ENCODE measurements around the gene GPR155. TPM values are rescaled to one million over a fixed set of nuclear protein-coding genes. Genes with fewer than 3 reads are reported as not detected.
"Not testable (repeated sequence)": the region's sequence is repeated elsewhere in the genome, so short reads cannot be mapped to it uniquely, and the experiment has no call there.

GPR155 gene
- total and polyA plus RNA-seq, 9 donors: 3.0 to 4.5 (median 3.7) TPM

DNA sequence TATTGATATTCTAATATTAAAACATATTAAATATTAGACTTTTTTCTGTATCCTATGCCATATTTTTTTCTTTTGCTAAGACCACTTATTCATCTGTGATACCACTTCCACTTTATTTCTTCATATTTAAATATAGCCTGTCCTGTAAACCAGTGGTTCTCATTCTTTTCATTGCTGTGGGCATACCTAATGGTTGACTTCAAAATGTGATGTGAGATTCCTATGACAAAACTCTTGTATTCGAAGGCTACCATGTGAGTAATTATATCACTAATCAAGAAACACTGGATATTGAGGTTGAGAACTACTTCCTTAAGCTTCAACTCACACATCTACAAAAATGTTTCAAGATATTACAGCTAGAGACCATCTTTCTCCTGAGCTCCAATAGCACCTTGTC lies 87.7 kb downstream of the GPR155 start:
- H3K9me3 ChIP-seq (replicated peaks; ENCODE audit: control insufficient read depth, low read depth, low read length): peaks cover 2% of the 10 kb centered on the region
- no peak for DNase-seq
- H3K27me3 ChIP-seq (ENCODE audit: control insufficient read depth, insufficient read depth, low read length): no peaks in the 10 kb centered on the region
- no peak overlapping the region for H3K4me3 ChIP-seq (ENCODE audit: low read length)
- peaks cover 7% of the 10 kb centered on the region for H3K4me1 ChIP-seq (ENCODE audit: control insufficient read depth, insufficient read depth, low read length)
- no CpG with 5 or more reads among the region's 1 CpG for WGBS (ENCODE audit: insufficient coverage)
- H3K27ac ChIP-seq (ENCODE audit: low read length): no peak overlapping the region
- peaks cover 6% of the 10 kb centered on the region for H3K36me3 ChIP-seq (ENCODE audit: control insufficient read depth, insufficient read depth, low read length)

DNA sequence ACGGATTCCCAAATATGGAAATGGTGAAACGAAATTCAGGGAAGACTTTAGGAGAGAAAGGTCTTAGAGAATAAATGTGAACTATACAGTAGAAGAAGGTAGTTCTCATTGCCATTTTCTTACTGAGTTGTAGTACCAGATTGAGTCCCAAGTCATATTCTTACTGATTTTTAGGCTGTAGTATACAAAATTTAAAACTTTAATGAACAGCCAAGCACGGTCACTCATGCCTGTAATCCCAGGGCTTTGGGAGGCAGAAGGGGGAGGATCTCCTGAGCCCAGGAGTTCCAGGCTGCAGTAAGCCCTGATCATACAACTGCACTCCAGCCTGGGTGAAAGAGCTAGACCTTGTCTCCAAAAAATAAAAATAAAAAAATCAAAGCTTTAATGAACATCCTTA lies 89.1 kb downstream of the GPR155 start:
- no peaks in the 10 kb centered on the region for H3K27me3 ChIP-seq (ENCODE audit: control insufficient read depth, insufficient read depth, low read length)
- no peak for DNase-seq
- 80% methylated on average over 1 of the region's 3 CpGs for WGBS (ENCODE audit: insufficient coverage)
- no peak overlapping the region for H3K27ac ChIP-seq (ENCODE audit: low read length)
- no peaks in the 10 kb centered on the region for H3K9me3 ChIP-seq (replicated peaks; ENCODE audit: control insufficient read depth, low read depth, low read length)
- H3K4me1 ChIP-seq (ENCODE audit: control insufficient read depth, insufficient read depth, low read length): peaks cover 7% of the 10 kb centered on the region
- H3K36me3 ChIP-seq (ENCODE audit: control insufficient read depth, insufficient read depth, low read length): peaks cover 4% of the 10 kb centered on the region
- no peak overlapping the region for H3K4me3 ChIP-seq (ENCODE audit: low read length)

DNA sequence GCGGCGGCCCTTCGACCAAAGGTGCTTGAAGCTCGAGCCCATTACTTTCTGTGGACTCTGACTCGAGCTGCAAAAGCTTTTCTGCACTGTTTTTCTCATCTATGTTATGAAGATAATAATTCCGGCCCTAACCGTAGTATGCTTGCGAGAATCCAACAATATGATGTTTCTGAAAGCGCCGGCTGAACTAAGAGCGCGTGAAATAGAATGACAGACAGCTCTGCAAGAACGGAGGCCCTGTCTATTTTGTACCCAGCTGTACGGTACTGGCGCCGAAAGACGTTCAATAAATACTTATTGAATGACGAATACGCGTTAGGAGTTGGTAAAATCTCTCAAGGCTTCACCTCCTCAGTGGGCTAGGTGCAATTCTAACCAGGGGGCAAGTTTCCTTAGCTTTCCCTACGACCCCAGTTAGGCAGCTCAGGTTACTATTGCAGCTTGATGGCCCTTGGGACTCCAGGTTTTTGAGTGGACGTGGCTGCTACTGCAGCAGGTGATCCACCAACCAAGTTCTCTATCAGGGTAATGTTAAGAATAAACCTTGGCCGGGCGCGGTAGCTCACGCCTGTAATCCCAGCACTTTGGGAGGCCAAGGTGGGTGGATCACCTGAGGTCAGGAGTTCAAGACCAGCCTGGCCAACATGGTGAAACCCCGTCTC lies 90.7 kb downstream of the GPR155 start:
- no peaks in the 10 kb centered on the region for H3K27me3 ChIP-seq (ENCODE audit: control insufficient read depth, insufficient read depth, low read length)
- H3K36me3 ChIP-seq (ENCODE audit: control insufficient read depth, insufficient read depth, low read length): peaks cover 4% of the 10 kb centered on the region
- DNase-seq: no peak
- H3K4me1 ChIP-seq (ENCODE audit: control insufficient read depth, insufficient read depth, low read length): peaks cover 7% of the 10 kb centered on the region
- H3K27ac ChIP-seq (ENCODE audit: low read length): peak overlapping the region; percentile 95
- WGBS (ENCODE audit: insufficient coverage): 0% methylated on average over 15 of the region's 27 CpGs
- no peaks in the 10 kb centered on the region for H3K9me3 ChIP-seq (replicated peaks; ENCODE audit: control insufficient read depth, low read depth, low read length)
- H3K4me3 ChIP-seq (ENCODE audit: low read length): peak overlapping the region; percentile 94

DNA sequence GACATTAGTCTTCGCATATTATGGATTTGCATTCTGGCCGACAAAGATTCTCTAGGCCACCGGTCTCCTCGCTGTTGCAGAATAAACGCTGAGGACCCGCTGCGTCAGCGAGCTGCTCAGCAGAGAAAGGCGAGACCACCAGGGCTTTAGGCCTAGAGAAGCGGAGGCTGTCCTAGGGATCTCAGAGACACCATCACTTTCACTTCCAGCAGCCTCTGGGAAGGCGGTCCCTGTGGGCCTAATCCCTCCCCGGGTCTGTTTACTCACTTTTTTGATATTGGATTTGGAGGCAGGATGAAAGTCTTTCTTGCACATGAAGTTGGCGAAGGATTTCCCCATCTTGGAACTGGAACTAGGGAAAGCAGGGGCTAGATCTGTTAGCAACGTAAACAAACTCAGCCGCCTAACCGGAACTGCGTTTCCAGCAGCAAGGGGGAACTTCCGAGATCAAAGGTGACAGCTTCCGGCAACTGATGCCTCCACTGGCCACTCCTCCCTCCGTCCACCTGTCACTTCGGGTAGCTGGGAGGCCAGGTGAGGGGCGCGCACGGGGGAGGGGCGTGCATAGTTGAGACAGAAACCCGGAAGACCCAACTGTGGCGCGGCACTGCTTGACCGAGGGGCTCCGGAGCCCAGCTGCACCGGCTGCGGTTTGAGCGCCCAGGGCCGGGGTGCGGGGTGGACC lies 91.4 kb downstream of the GPR155 start, which contains the start of gene SCRN3:
Gene SCRN3, plus strand, starts transcription at position 447 of the 685 bp plus-strand sequence. CDS start 2,554 bp downstream, outside the sequence.
- peaks cover 6% of the 10 kb centered on the region for H3K36me3 ChIP-seq (ENCODE audit: control insufficient read depth, insufficient read depth, low read length)
- 0% methylated on average over 32 of the region's 35 CpGs for WGBS (ENCODE audit: insufficient coverage)
- H3K27ac ChIP-seq (ENCODE audit: low read length): peak within 1 kb of the TSS; percentile 95
- peak within 1 kb of the TSS; percentile 94 for H3K4me3 ChIP-seq (ENCODE audit: low read length)
- H3K9me3 ChIP-seq (replicated peaks; ENCODE audit: control insufficient read depth, low read depth, low read length): no peaks in the 10 kb centered on the region
- DNase-seq: peak; percentile 94
- H3K27me3 ChIP-seq (ENCODE audit: control insufficient read depth, insufficient read depth, low read length): no peaks in the 10 kb centered on the region
- H3K4me1 ChIP-seq (ENCODE audit: control insufficient read depth, insufficient read depth, low read length): peaks cover 7% of the 10 kb centered on the region

DNA sequence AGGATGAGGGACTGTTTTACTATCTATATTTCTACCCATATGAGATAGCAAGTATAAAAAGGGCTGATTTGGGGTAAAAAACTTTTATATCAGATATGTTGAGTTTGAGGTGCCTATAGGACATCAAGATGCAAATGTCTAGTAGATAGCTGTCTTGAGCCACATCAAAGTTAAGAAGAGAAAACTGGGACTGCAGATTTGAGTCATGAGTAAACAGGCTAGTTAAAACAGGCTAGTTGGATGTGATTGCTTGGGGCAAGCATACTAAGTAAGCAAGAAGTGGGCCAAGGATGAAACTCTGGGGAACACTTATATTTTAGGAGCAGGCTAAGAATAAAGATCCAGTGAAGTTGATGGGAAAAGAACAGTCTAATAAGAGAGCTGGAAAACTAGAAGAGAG lies 94.1 kb downstream of the GPR155 start:
- Histone ChIP-seq H3K36me3 (ENCODE audit: control insufficient read depth, insufficient read depth, low read length) (peaks cover 8% of the 10 kb centered on the region), H3K27ac (ENCODE audit: low read length) (no peak overlapping the region), H3K4me1 (ENCODE audit: control insufficient read depth, insufficient read depth, low read length) (peaks cover 7% of the 10 kb centered on the region), H3K27me3 (ENCODE audit: control insufficient read depth, insufficient read depth, low read length) (no peaks in the 10 kb centered on the region), H3K9me3 (replicated peaks; ENCODE audit: control insufficient read depth, low read depth, low read length) (no peaks in the 10 kb centered on the region), H3K4me3 (ENCODE audit: low read length) (no peak overlapping the region)
- no peak for DNase-seq

DNA sequence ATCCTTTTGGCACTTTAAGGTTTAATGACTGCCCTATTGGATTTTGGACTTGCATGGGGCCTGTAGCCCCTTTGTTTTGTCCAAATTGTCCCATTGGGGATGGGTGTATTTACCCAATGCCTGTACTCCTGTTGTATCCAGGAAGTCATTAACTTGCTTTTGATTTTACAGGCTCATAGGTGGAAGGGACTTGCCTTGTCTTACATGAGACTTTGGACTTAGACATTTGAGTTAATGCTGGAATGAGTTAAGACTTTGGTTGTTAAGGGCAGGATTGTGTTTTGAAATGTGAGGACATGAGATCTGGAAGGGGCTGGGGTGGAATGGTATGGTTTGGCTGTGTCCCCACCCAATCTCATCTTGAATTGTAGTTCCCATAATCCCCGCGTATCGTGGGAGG lies 96.5 kb downstream of the GPR155 start:
- H3K27me3 ChIP-seq (ENCODE audit: control insufficient read depth, insufficient read depth, low read length); H3K9me3 ChIP-seq (replicated peaks; ENCODE audit: control insufficient read depth, low read depth, low read length); H3K27ac ChIP-seq (ENCODE audit: low read length); DNase-seq; H3K4me3 ChIP-seq (ENCODE audit: low read length); H3K4me1 ChIP-seq (ENCODE audit: control insufficient read depth, insufficient read depth, low read length): not testable (repeated sequence)
- 100% methylated on average over 3 of the region's 3 CpGs for WGBS (ENCODE audit: insufficient coverage)
- peaks cover 15% of the 10 kb centered on the region for H3K36me3 ChIP-seq (ENCODE audit: control insufficient read depth, insufficient read depth, low read length)

DNA sequence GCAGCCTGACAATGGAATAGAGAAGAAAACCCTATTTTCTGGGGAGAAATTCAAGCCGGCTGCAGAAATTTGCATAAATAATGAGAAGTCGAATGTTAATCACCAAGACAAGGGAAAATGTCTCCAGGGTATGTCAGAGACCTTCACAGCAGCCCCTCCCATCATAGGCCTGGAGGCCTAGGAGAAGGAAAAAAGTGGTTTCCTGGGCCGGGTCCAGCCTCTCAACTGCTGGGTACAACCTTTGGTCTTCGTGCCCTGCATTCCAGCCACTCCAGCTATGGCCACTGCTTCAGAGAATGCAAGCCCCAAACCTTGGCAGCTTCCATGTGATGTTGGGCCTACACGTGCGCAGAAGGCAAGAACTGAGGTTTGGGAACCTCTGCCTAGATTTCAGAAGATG lies 97.3 kb downstream of the GPR155 start:
- no peaks in the 10 kb centered on the region for H3K27me3 ChIP-seq (ENCODE audit: control insufficient read depth, insufficient read depth, low read length)
- H3K4me1 ChIP-seq (ENCODE audit: control insufficient read depth, insufficient read depth, low read length): no peaks in the 10 kb centered on the region
- no peak overlapping the region for H3K27ac ChIP-seq (ENCODE audit: low read length)
- no peak overlapping the region for H3K4me3 ChIP-seq (ENCODE audit: low read length)
- DNase-seq: no peak
- H3K9me3 ChIP-seq (replicated peaks; ENCODE audit: control insufficient read depth, low read depth, low read length): no peaks in the 10 kb centered on the region
- H3K36me3 ChIP-seq (ENCODE audit: control insufficient read depth, insufficient read depth, low read length): peaks cover 19% of the 10 kb centered on the region
- WGBS (ENCODE audit: insufficient coverage): 100% methylated on average over 3 of the region's 6 CpGs

DNA sequence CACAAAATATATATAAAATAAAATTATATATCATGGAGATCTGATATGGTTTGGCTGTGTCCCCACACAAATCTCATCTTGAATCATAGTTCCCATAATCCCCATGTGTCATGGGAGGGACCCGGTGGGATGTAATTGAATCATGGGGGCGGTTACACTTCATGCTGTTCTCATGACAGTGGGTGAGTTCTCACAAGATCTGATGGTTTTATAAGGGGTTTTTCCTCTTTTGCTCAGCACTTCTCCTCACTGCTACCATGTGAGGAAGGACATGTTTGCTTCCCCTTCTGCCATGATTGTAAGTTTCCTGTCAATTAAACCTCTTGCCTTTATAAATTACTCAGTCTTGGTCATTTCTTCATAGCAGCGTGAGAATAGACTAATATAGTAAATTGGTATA lies 98.1 kb downstream of the GPR155 start:
- 100% methylated on average over 1 of the region's 3 CpGs for WGBS (ENCODE audit: insufficient coverage)
- not testable (repeated sequence) for H3K9me3 ChIP-seq (replicated peaks; ENCODE audit: control insufficient read depth, low read depth, low read length); H3K4me1 ChIP-seq (ENCODE audit: control insufficient read depth, insufficient read depth, low read length); H3K27me3 ChIP-seq (ENCODE audit: control insufficient read depth, insufficient read depth, low read length); H3K4me3 ChIP-seq (ENCODE audit: low read length); H3K27ac ChIP-seq (ENCODE audit: low read length); DNase-seq
- H3K36me3 ChIP-seq (ENCODE audit: control insufficient read depth, insufficient read depth, low read length): peaks cover 19% of the 10 kb centered on the region

DNA sequence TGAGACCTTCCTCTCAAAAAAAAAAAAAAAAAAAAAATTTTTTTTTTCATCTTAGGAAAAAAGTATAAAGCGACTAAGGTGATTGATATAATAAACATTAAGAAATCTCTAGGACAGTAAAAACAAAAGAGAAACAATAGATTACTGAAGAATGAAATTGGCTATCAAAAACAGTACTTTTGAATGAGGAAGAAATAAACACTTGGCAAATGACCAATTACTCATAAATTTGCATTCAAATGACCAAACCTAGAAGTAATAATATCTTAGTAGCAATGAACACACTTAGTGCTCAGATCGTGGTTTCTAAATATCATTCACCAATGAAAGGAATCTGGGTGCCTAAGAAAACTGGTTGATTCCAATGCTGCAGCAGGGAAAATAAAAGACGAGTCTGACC lies 101.6 kb downstream of the GPR155 start:
- Histone ChIP-seq H3K36me3 (ENCODE audit: control insufficient read depth, insufficient read depth, low read length) (peaks cover 19% of the 10 kb centered on the region), H3K4me3 (ENCODE audit: low read length) (no peak overlapping the region), H3K27ac (ENCODE audit: low read length) (no peak overlapping the region), H3K4me1 (ENCODE audit: control insufficient read depth, insufficient read depth, low read length) (no peaks in the 10 kb centered on the region), H3K9me3 (replicated peaks; ENCODE audit: control insufficient read depth, low read depth, low read length) (no peaks in the 10 kb centered on the region), H3K27me3 (ENCODE audit: control insufficient read depth, insufficient read depth, low read length) (no peaks in the 10 kb centered on the region)
- WGBS (ENCODE audit: insufficient coverage): no CpG with 5 or more reads among the region's 3 CpGs
- no peak for DNase-seq

DNA sequence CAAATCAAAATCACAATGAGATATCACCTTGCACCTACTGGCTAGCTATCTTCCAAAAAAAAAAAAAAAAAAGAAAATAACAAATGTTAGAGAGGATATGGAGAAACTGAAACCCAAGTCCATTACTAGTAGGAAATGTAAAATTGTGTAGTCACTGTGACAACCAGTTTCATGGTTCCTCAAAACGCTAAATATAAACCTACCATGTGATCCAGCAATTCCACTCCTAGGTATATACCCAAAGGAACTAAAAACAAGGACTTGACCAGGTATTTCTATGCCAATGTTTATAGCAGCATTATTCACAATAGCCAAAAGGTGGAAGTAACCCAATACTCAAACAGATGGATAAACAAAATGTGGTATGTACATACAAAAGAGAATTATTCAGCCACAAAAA lies 103.0 kb downstream of the GPR155 start:
- H3K27me3 ChIP-seq (ENCODE audit: control insufficient read depth, insufficient read depth, low read length): no peaks in the 10 kb centered on the region
- DNase-seq: peak; percentile 7
- no peak overlapping the region for H3K4me3 ChIP-seq (ENCODE audit: low read length)
- H3K9me3 ChIP-seq (replicated peaks; ENCODE audit: control insufficient read depth, low read depth, low read length): no peaks in the 10 kb centered on the region
- WGBS (ENCODE audit: insufficient coverage): no CpG with 5 or more reads among the region's 1 CpG
- peaks cover 21% of the 10 kb centered on the region for H3K36me3 ChIP-seq (ENCODE audit: control insufficient read depth, insufficient read depth, low read length)
- no peaks in the 10 kb centered on the region for H3K4me1 ChIP-seq (ENCODE audit: control insufficient read depth, insufficient read depth, low read length)
- H3K27ac ChIP-seq (ENCODE audit: low read length): no peak overlapping the region

All from muscle of leg (tissue), 11 donors.